H9 (cell line): ENCODE measurements around the gene EIF3B. TPM values are rescaled to one million over a fixed set of nuclear protein-coding genes. Genes with fewer than 3 reads are reported as not detected.

Source experiments
- DNase-seq: peaks from one replicate; pipeline ENCODE4 v3.0.0-alpha.2; 2017
- H2AFZ ChIP-seq: one replicate; pipeline ENCODE4 v1.6.1; 2013; ENCODE audit warnings: mild to moderate bottlenecking, low read length, control low read depth, moderate library complexity
- H2AK5ac ChIP-seq: 2 replicates; pipeline ENCODE4 v1.6.1; 2013; ENCODE audit warnings: low read length, control low read depth, mixed read lengths; ENCODE audit not compliant: insufficient read length
- H2BK120ac ChIP-seq: one replicate; pipeline ENCODE4 v1.6.1; 2013; ENCODE audit warnings: low read depth, mild to moderate bottlenecking, low read length, control low read depth, inconsistent platforms; ENCODE audit not compliant: poor library complexity, severe bottlenecking
- H2BK12ac ChIP-seq: 2 replicates; pipeline ENCODE4 v1.6.1; 2013; ENCODE audit warnings: low read length, control low read depth, mixed read lengths, low read depth; ENCODE audit not compliant: insufficient read length
- H2BK15ac ChIP-seq: 2 replicates; pipeline ENCODE4 v1.6.1; 2013; ENCODE audit warnings: low read depth, low read length, control low read depth
- H2BK20ac ChIP-seq: one replicate; pipeline ENCODE4 v1.6.1; 2013; ENCODE audit warnings: low read depth, mild to moderate bottlenecking, low read length, control low read depth, inconsistent platforms; ENCODE audit not compliant: poor library complexity, severe bottlenecking
- H2BK5ac ChIP-seq: 2 replicates; pipeline ENCODE4 v1.6.1; 2013; ENCODE audit warnings: low read length, control low read depth, mixed read lengths; ENCODE audit not compliant: insufficient read length
- H3K14ac ChIP-seq: 2 replicates; pipeline ENCODE4 v1.6.1; 2013; ENCODE audit warnings: low read length, control low read depth; ENCODE audit not compliant: insufficient read depth
- H3K18ac ChIP-seq: 2 replicates; pipeline ENCODE4 v1.6.1; 2013; ENCODE audit warnings: low read depth, mild to moderate bottlenecking, mixed read lengths, low read length, control low read depth; ENCODE audit not compliant: insufficient read length
- H3K23ac ChIP-seq: 2 replicates; pipeline ENCODE4 v1.6.1; 2013; ENCODE audit warnings: low read length, control low read depth, mixed read lengths, low read depth; ENCODE audit not compliant: insufficient read length
- H3K23me2 ChIP-seq: 2 replicates; pipeline ENCODE4 v1.6.1; 2013; ENCODE audit warnings: low read depth, mild to moderate bottlenecking, mixed read lengths, low read length, control low read depth; ENCODE audit not compliant: insufficient read length, poor library complexity, severe bottlenecking
- H3K27ac ChIP-seq: 2 replicates; pipeline ENCODE4 v1.5.1; 2013; ENCODE audit warnings: low read length, control low read depth, mixed read lengths, low read depth; ENCODE audit not compliant: insufficient read length
- H3K27me3 ChIP-seq: 2 replicates; pipeline ENCODE4 v1.6.1; 2013; ENCODE audit warnings: low read length, control low read depth, inconsistent platforms; ENCODE audit not compliant: insufficient read depth
- H3K4ac ChIP-seq: 2 replicates; pipeline ENCODE4 v1.6.1; 2013; ENCODE audit warnings: low read depth, mild to moderate bottlenecking, control low read depth, inconsistent platforms, low read length, moderate library complexity
- H3K4me1 ChIP-seq: 2 replicates; pipeline ENCODE4 v1.6.1; 2013; ENCODE audit warnings: low read length, control low read depth, inconsistent platforms; ENCODE audit not compliant: insufficient read depth
- H3K4me2 ChIP-seq: 2 replicates; pipeline ENCODE4 v1.6.1; 2013; ENCODE audit warnings: low read length, control low read depth, mixed read lengths; ENCODE audit not compliant: insufficient read length, insufficient read depth
- H3K56ac ChIP-seq: 2 replicates; pipeline ENCODE4 v1.6.1; 2013; ENCODE audit warnings: low read depth, mild to moderate bottlenecking, mixed read lengths, low read length, control low read depth; ENCODE audit not compliant: insufficient read length
- H3K79me1 ChIP-seq: 2 replicates; pipeline ENCODE4 v1.6.1; 2013; ENCODE audit warnings: low read depth, mild to moderate bottlenecking, moderate library complexity, low read length, control low read depth, inconsistent platforms; ENCODE audit not compliant: insufficient read depth, poor library complexity, severe bottlenecking
- H3K79me2 ChIP-seq: 2 replicates; pipeline ENCODE4 v1.6.1; 2013; ENCODE audit warnings: low read length, control low read depth, inconsistent platforms; ENCODE audit not compliant: insufficient read depth
- H3K9ac ChIP-seq: 2 replicates; pipeline ENCODE4 v1.6.1; 2013; ENCODE audit warnings: low read length, control low read depth, mixed read lengths; ENCODE audit not compliant: insufficient read length; ENCODE audit errors: extremely low read depth
- H3K9me3 ChIP-seq: one replicate; pipeline ENCODE4 v1.6.1; 2013; ENCODE audit warnings: low read depth, low read length, inconsistent platforms; ENCODE audit not compliant: control insufficient read depth
- H3T11ph ChIP-seq: one replicate; pipeline ENCODE4 v1.6.1; 2013; ENCODE audit warnings: mild to moderate bottlenecking, low read length, control low read depth, inconsistent platforms
- H4K20me1 ChIP-seq: one replicate; pipeline ENCODE4 v1.6.1; 2013; ENCODE audit not compliant: control insufficient read depth, insufficient read length, insufficient read depth
- H4K5ac ChIP-seq: 2 replicates; pipeline ENCODE4 v1.6.1; 2013; ENCODE audit warnings: low read depth, mild to moderate bottlenecking, mixed read lengths, low read length, control low read depth; ENCODE audit not compliant: insufficient read length
- H4K8ac ChIP-seq: replicated peaks from 2 replicates; pipeline ENCODE4 v1.6.1; 2013; ENCODE audit warnings: low read length, control low read depth, mixed read lengths, low read depth; ENCODE audit not compliant: insufficient read length
- H4K91ac ChIP-seq: 2 replicates; pipeline ENCODE4 v1.6.1; 2013; ENCODE audit warnings: low read depth, mild to moderate bottlenecking, moderate library complexity, mixed read lengths, low read length, control low read depth; ENCODE audit not compliant: insufficient read length
- H3K27ac Mint-ChIP-seq, 3 experiments: 2 replicates in 2 of 3; 3 replicates in 1 of 3; pipeline ENCODE4 v1.8.0; 2020 to 2021; ENCODE audit warnings: mixed read lengths in 3 of 3, mild to moderate bottlenecking in 1 of 3, moderate library complexity in 1 of 3
- H3K27me3 Mint-ChIP-seq: 2 replicates; pipeline ENCODE4 v1.8.0; 2021; ENCODE audit warnings: low read depth, mild to moderate bottlenecking, moderate library complexity, mixed read lengths
- H3K36me3 Mint-ChIP-seq, 3 experiments: 2 replicates in 2 of 3; 3 replicates in 1 of 3; pipeline ENCODE4 v1.8.0; 2020 to 2021; ENCODE audit warnings: low read depth in 3 of 3, mixed read lengths in 3 of 3; ENCODE audit not compliant: insufficient read depth in 1 of 3
- H3K4me1 Mint-ChIP-seq, 2 experiments: 2 replicates each; pipeline ENCODE4 v1.8.0; 2020; ENCODE audit warnings: mixed read lengths in 2 of 2
- H3K4me3 Mint-ChIP-seq, 2 experiments: 2 replicates in 1 of 2; 3 replicates in 1 of 2; pipeline ENCODE4 v1.8.0; 2020 to 2021; ENCODE audit warnings: mild to moderate bottlenecking in 2 of 2, mixed read lengths in 2 of 2, moderate library complexity in 1 of 2
- H3K9me3 Mint-ChIP-seq, 2 experiments: 2 replicates in 1 of 2; 3 replicates in 1 of 2; pipeline ENCODE4 v1.8.0; 2020; ENCODE audit warnings: mild to moderate bottlenecking in 2 of 2, mixed read lengths in 2 of 2, moderate library complexity in 1 of 2
- CTCF ChIP-seq: fragments of 200-600 bp; sonication (generic); conservative IDR thresholded peaks from 3 replicates; pipeline ENCODE4 v1.8.0; 2021; ENCODE audit warnings: antibody characterized with exemption, mild to moderate bottlenecking
- WGBS: extraction: QIAGEN DNeasy Blood & Tissue Kit; methylation state at CpG from one replicate; pipeline ENCODE4 v1.1.7; 2013; ENCODE audit warnings: missing lambda C conversion rate, low lambda C conversion rate, mixed read lengths; ENCODE audit not compliant: insufficient read length; ENCODE audit errors: extremely low coverage; 5-methylcytosine and 5-hydroxymethylcytosine counted together
- total RNA-seq: library from RNA; stranded (reverse); gene quantifications from 2 replicates; pipeline ENCODE4 v1.2.1, GENCODE V29; 2021

Gene EIF3B
- total RNA-seq, 1 experiment from 2014 or later = 337 TPM

- Histone ChIP-seq H3K79me1 (no peaks in the 10 kb centered on the region), H3K4me1 (peaks cover 4% of the 10 kb centered on the region; the same call in 1 of the 2 replicates), H3K56ac (no peak overlapping the region), H3K4me2 (no peak overlapping the region), H2AK5ac (no peak overlapping the region), H4K91ac (no peak overlapping the region), H2BK5ac (no peak overlapping the region), H3K4ac (no peak overlapping the region), H2BK12ac (no peak overlapping the region), H3K9me3 (no peaks in the 10 kb centered on the region), H3K27ac (no peak overlapping the region), H2AFZ (no peak overlapping the region), H3K14ac (no peak overlapping the region), H2BK15ac (no peak overlapping the region), H3K79me2 (peaks cover 2% of the 10 kb centered on the region; the same call in 1 of the 2 replicates), H3K23ac (no peak overlapping the region), H4K20me1 (peaks cover 2% of the 10 kb centered on the region), H3K9ac (no peak overlapping the region), H2BK120ac (no peak overlapping the region), H4K8ac (no peak overlapping the region), H4K5ac (no peak overlapping the region), H2BK20ac (no peak overlapping the region), H3K23me2 (no peaks in the 10 kb centered on the region), H3T11ph (no peak overlapping the region), H3K18ac (no peak overlapping the region), H3K27me3 (no peaks in the 10 kb centered on the region)
- H3K36me3 Mint-ChIP-seq = peaks cover 0 to 10% (median 5%) of the 10 kb centered on the region in 3 experiments; a peak in 4 of 7 replicates
- DNase-seq = no peak
- no CpG with 5 or more reads among the region's 7 CpGs for WGBS
- peaks cover 24 to 35% of the 10 kb centered on the region in 2 experiments for H3K4me1 Mint-ChIP-seq
- no peak overlapping the region for H3K4me3 Mint-ChIP-seq
- TF ChIP-seq CTCF = no peak
- H3K27me3 Mint-ChIP-seq = no peaks in the 10 kb centered on the region
- H3K27ac Mint-ChIP-seq = no peak overlapping the region
- peaks cover 0 to 3% of the 10 kb centered on the region in 2 experiments; a peak in 2 of 5 replicates for H3K9me3 Mint-ChIP-seq
Measured at GRCh38 chr7:2420216-2420933, 65.7 kb downstream of the EIF3B start.
